ENCODE data around the gene RABAC1.
"Not testable (repeated sequence)": the region's sequence is repeated elsewhere in the genome, so short reads cannot be mapped to it uniquely, and the experiment has no call there.

Gene RABAC1

DNA sequence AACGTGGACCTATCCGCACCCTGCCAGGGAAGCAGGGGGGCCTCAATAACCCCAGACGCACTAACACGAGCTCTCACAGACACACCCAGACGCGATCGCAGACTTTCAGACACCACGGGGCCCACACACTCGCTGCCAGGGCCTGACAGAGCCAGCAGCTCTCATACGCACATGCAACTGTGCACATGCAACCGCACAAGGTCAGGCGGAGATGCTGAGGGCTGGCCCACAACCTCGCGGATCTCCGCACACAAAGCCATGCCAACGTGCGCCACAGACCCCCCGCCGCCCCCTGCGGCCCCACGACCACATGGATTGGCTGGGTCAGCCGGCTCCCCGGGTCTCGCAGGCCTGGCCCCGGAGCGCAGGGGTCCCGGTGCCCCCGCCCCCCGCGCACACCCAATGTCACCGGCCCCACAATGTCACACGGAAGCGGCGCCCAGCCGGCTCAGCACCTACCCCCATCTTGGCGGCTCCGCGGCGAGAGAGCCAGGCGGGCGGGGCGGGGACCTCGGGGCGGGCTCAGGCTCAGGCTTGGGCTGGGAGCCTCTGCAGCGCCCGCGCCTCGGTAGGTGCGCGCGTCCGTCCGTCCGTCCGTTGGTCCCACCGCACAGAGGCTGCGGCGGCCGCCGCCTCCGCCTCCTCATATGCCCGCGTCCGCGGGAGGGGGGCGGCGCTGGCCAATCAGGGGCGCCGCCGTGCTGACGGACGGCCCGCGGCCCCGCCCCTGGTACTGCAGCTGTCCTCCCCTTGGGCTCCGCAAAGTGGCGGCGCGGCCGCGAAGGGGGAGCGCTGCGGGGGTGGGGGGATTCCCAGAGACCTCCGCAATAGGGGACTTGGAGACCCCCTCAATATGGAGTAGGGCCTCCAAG lies 34.7 kb upstream of the RABAC1 start, which contains the start of gene ATP1A3:
Gene ATP1A3 (minus strand): TSS at position 619 of the 872 bp plus-strand sequence. CDS start 154 bp downstream, at position 465.
- H3K4me1 ChIP-seq (ENCODE audit: control insufficient read depth in 2 of 2, insufficient read depth in 1 of 2, low read depth in 1 of 2, low read length in 2 of 2): peaks cover 18 to 45% of the 10 kb centered on the region in 2 donors
- no peak within 1 kb of the TSS for H3K4ac ChIP-seq (ENCODE audit: low read length)
- H3K79me1 ChIP-seq (ENCODE audit: low read depth, low read length): no peaks in the 10 kb centered on the region
- no peak within 1 kb of the TSS for H2BK5ac ChIP-seq (ENCODE audit: low read length)
- H2BK120ac ChIP-seq (ENCODE audit: low read depth, low read length): peak within 1 kb of the TSS; percentile 17
- H4K91ac ChIP-seq (ENCODE audit: low read depth, low read length, poor library complexity): no peak within 1 kb of the TSS
- no CpG with 5 or more reads among the region's 84 CpGs for WGBS, 2 donors (ENCODE audit: extremely low coverage in 2 of 2, insufficient read length in 2 of 2, insufficient replicate concordance in 1 of 2)
- H3K27me3 ChIP-seq (ENCODE audit: control insufficient read depth in 3 of 3, insufficient read depth in 3 of 3, low read depth in 1 of 3, low read length in 3 of 3): peaks cover 6 to 44% (median 19%) of the 10 kb centered on the region in 3 experiments
- peak; percentile 65 for DNase-seq (ENCODE audit: low spot score)
- H4K8ac ChIP-seq (ENCODE audit: low read depth, low read length): peak within 1 kb of the TSS; percentile 43
- peak within 1 kb of the TSS; percentile 78 for H3K18ac ChIP-seq (ENCODE audit: low read length)
- H3K36me3 ChIP-seq (replicated peaks in 1 of 2; ENCODE audit: control insufficient read depth in 2 of 2, insufficient read depth in 2 of 2, low read length in 2 of 2): no peaks in the 10 kb centered on the region
- peak within 1 kb of the TSS; percentile 94 for H3K14ac ChIP-seq (ENCODE audit: low read length)
- no peak within 1 kb of the TSS for H2BK12ac ChIP-seq (ENCODE audit: low read length)
- H2BK15ac ChIP-seq (ENCODE audit: low read length): peak within 1 kb of the TSS; percentile 67
- peak within 1 kb of the TSS; percentile 55 to 81 for H3K4me3 ChIP-seq (ENCODE audit: low read length in 2 of 2)
- H3K23ac ChIP-seq (ENCODE audit: low read depth, low read length, poor library complexity): peak within 1 kb of the TSS; percentile 98
- H3K9ac ChIP-seq (ENCODE audit: low read depth, low read length, poor library complexity): peak within 1 kb of the TSS; percentile 90
- H2AFZ ChIP-seq (ENCODE audit: low read length): peak within 1 kb of the TSS; percentile 93
- H2AK5ac ChIP-seq (ENCODE audit: low read depth, low read length): peak within 1 kb of the TSS; percentile 89
- H3K27ac ChIP-seq (replicated peaks; ENCODE audit: low read length): no peak within 1 kb of the TSS
- no peaks in the 10 kb centered on the region for H3K9me3 ChIP-seq (replicated peaks in 1 of 2; ENCODE audit: control insufficient read depth in 2 of 2, insufficient read depth in 1 of 2, low read depth in 1 of 2, low read length in 2 of 2)
- H3K4me2 ChIP-seq (ENCODE audit: insufficient read depth, low read length, poor library complexity, severe bottlenecking): peak within 1 kb of the TSS; percentile 99

DNA sequence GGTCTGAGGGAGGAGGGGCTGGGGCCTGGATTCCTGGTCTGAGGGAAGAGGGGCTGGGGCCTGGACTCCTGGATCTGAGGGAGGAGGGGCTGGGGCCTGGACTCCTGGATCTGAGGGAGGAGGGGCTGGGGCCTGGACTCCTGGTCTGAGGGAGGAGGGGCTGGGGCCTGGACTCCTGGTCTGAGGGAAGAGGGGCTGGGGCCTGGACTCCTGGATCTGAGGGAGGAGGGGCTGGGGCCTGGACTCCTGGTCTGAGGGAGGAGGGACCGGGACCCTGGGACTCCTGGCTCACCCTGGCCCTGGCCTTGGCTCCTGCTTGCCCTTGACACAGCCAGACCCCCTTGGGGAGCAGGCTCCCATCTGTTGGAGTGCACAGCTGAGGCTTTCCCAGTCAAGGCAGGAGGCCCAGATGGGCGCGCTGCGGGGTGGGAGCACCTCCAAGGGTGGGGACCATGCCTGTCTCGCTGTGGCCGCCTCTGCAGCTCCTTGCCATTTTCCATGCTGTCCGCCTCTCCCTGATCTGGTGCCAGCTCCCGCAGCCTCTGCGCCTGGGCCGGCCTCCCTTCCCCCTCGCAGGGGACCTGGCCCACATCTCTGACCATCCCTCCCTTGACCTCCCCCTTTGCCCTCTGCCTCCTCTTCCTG lies 32.9 kb upstream of the RABAC1 start:
- Histone ChIP-seq H3K18ac (ENCODE audit: low read length) (peak overlapping the region; percentile 57), H3K4me1 (ENCODE audit: control insufficient read depth in 2 of 2, insufficient read depth in 1 of 2, low read depth in 1 of 2, low read length in 2 of 2) (peaks cover 13 to 35% of the 10 kb centered on the region in 2 donors), H3K27me3 (ENCODE audit: control insufficient read depth in 3 of 3, insufficient read depth in 3 of 3, low read depth in 1 of 3, low read length in 3 of 3) (peaks cover 0 to 31% (median 12%) of the 10 kb centered on the region in 3 experiments)
- H3K4ac ChIP-seq (ENCODE audit: low read length); H3K14ac ChIP-seq (ENCODE audit: low read length); H3K9me3 ChIP-seq (replicated peaks in 1 of 2; ENCODE audit: control insufficient read depth in 2 of 2, insufficient read depth in 1 of 2, low read depth in 1 of 2, low read length in 2 of 2); H3K27ac ChIP-seq (replicated peaks; ENCODE audit: low read length); H3K4me3 ChIP-seq (ENCODE audit: low read length in 2 of 2); H2BK5ac ChIP-seq (ENCODE audit: low read length); H4K91ac ChIP-seq (ENCODE audit: low read depth, low read length, poor library complexity); H2AK5ac ChIP-seq (ENCODE audit: low read depth, low read length); H2BK12ac ChIP-seq (ENCODE audit: low read length); H3K36me3 ChIP-seq (replicated peaks in 1 of 2; ENCODE audit: control insufficient read depth in 2 of 2, insufficient read depth in 2 of 2, low read length in 2 of 2); H2BK15ac ChIP-seq (ENCODE audit: low read length); H3K23ac ChIP-seq (ENCODE audit: low read depth, low read length, poor library complexity); H4K8ac ChIP-seq (ENCODE audit: low read depth, low read length); H3K79me1 ChIP-seq (ENCODE audit: low read depth, low read length); H2BK120ac ChIP-seq (ENCODE audit: low read depth, low read length); H3K4me2 ChIP-seq (ENCODE audit: insufficient read depth, low read length, poor library complexity, severe bottlenecking); H2AFZ ChIP-seq (ENCODE audit: low read length); H3K9ac ChIP-seq (ENCODE audit: low read depth, low read length, poor library complexity); DNase-seq (ENCODE audit: low spot score): not testable (repeated sequence)
- WGBS, 2 donors (ENCODE audit: extremely low coverage in 2 of 2, insufficient read length in 2 of 2, insufficient replicate concordance in 1 of 2): no CpG with 5 or more reads among the region's 11 CpGs

DNA sequence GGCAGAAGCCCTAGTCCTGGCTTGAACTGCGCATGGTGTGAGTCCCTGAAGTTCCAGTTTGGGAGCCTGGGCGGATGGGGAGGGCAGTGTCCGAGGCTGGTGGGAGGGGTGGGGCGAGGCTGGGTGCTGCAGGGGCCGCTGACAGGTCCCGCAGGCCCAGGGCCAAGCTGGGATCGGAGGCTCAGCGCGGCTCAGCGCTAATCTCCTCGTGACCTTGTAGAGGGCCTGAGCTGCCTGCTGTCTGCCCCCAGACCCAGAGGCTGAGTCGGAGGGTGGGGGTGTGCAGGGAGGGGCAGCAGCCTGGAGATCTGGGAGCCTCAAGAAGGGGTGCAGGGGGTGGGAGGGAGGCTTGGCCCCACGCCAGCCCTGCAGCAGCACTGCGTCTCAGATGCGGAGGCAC lies 31.9 kb upstream of the RABAC1 start:
- DNase-seq (ENCODE audit: low spot score): no peak
- no peak overlapping the region for H3K4me3 ChIP-seq (ENCODE audit: low read length in 2 of 2)
- H2AK5ac ChIP-seq (ENCODE audit: low read depth, low read length): no peak overlapping the region
- no peak overlapping the region for H3K18ac ChIP-seq (ENCODE audit: low read length)
- H3K4me1 ChIP-seq (ENCODE audit: control insufficient read depth in 2 of 2, insufficient read depth in 1 of 2, low read depth in 1 of 2, low read length in 2 of 2): peaks cover 10 to 28% of the 10 kb centered on the region in 2 donors
- H3K27ac ChIP-seq (replicated peaks; ENCODE audit: low read length): no peak overlapping the region
- H3K4me2 ChIP-seq (ENCODE audit: insufficient read depth, low read length, poor library complexity, severe bottlenecking): no peak overlapping the region
- no peak overlapping the region for H2BK120ac ChIP-seq (ENCODE audit: low read depth, low read length)
- no peak overlapping the region for H4K91ac ChIP-seq (ENCODE audit: low read depth, low read length, poor library complexity)
- no peaks in the 10 kb centered on the region for H3K9me3 ChIP-seq (replicated peaks in 1 of 2; ENCODE audit: control insufficient read depth in 2 of 2, insufficient read depth in 1 of 2, low read depth in 1 of 2, low read length in 2 of 2)
- no peak overlapping the region for H4K8ac ChIP-seq (ENCODE audit: low read depth, low read length)
- no peak overlapping the region for H3K4ac ChIP-seq (ENCODE audit: low read length)
- no peak overlapping the region for H2BK12ac ChIP-seq (ENCODE audit: low read length)
- no peak overlapping the region for H2BK15ac ChIP-seq (ENCODE audit: low read length)
- H2BK5ac ChIP-seq (ENCODE audit: low read length): no peak overlapping the region
- no peak overlapping the region for H3K23ac ChIP-seq (ENCODE audit: low read depth, low read length, poor library complexity)
- H3K36me3 ChIP-seq (replicated peaks in 1 of 2; ENCODE audit: control insufficient read depth in 2 of 2, insufficient read depth in 2 of 2, low read length in 2 of 2): peaks cover 4 to 7% of the 10 kb centered on the region in 2 donors
- H3K14ac ChIP-seq (ENCODE audit: low read length): no peak overlapping the region
- H3K27me3 ChIP-seq (ENCODE audit: control insufficient read depth in 3 of 3, insufficient read depth in 3 of 3, low read depth in 1 of 3, low read length in 3 of 3): peaks cover 0 to 21% (median 7%) of the 10 kb centered on the region in 3 experiments
- H2AFZ ChIP-seq (ENCODE audit: low read length): no peak overlapping the region
- H3K9ac ChIP-seq (ENCODE audit: low read depth, low read length, poor library complexity): no peak overlapping the region
- WGBS, 2 donors (ENCODE audit: extremely low coverage in 2 of 2, insufficient read length in 2 of 2, insufficient replicate concordance in 1 of 2): no CpG with 5 or more reads among the region's 15 CpGs
- H3K79me1 ChIP-seq (ENCODE audit: low read depth, low read length): no peaks in the 10 kb centered on the region

DNA sequence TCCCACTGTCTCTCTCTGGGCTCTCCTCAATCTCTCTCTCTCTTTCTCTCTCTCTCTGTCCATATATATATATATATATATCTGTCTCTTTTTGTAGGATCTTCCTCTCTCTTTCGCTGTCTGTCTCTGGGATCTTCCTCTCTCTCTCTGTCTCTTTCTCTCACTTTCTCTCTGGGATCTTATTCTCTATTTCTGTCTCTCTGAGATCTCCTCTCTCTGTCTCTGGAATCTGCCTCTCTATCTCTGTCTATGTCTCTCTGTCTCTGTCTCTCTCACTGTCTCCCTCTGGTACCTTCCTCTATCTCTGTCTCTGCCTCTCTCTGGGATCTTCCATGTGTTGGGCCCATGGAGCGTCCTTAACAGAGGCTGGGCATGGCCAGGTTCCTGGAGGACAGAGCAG lies 31.5 kb upstream of the RABAC1 start:
- Histone ChIP-seq H2BK15ac (ENCODE audit: low read length) (no peak overlapping the region), H4K8ac (ENCODE audit: low read depth, low read length) (no peak overlapping the region), H2BK120ac (ENCODE audit: low read depth, low read length) (no peak overlapping the region), H3K4me1 (ENCODE audit: control insufficient read depth in 2 of 2, insufficient read depth in 1 of 2, low read depth in 1 of 2, low read length in 2 of 2) (peaks cover 7 to 25% of the 10 kb centered on the region in 2 donors), H3K27ac (replicated peaks; ENCODE audit: low read length) (no peak overlapping the region), H2BK12ac (ENCODE audit: low read length) (no peak overlapping the region), H3K14ac (ENCODE audit: low read length) (no peak overlapping the region), H3K4ac (ENCODE audit: low read length) (no peak overlapping the region), H3K79me1 (ENCODE audit: low read depth, low read length) (no peaks in the 10 kb centered on the region), H2BK5ac (ENCODE audit: low read length) (no peak overlapping the region), H3K23ac (ENCODE audit: low read depth, low read length, poor library complexity) (no peak overlapping the region), H3K4me2 (ENCODE audit: insufficient read depth, low read length, poor library complexity, severe bottlenecking) (no peak overlapping the region), H3K9ac (ENCODE audit: low read depth, low read length, poor library complexity) (no peak overlapping the region), H3K9me3 (replicated peaks in 1 of 2; ENCODE audit: control insufficient read depth in 2 of 2, insufficient read depth in 1 of 2, low read depth in 1 of 2, low read length in 2 of 2) (no peaks in the 10 kb centered on the region), H3K27me3 (ENCODE audit: control insufficient read depth in 3 of 3, insufficient read depth in 3 of 3, low read depth in 1 of 3, low read length in 3 of 3) (peaks cover 0 to 17% (median 7%) of the 10 kb centered on the region in 3 experiments), H2AK5ac (ENCODE audit: low read depth, low read length) (no peak overlapping the region), H3K18ac (ENCODE audit: low read length) (no peak overlapping the region), H2AFZ (ENCODE audit: low read length) (no peak overlapping the region), H3K36me3 (replicated peaks in 1 of 2; ENCODE audit: control insufficient read depth in 2 of 2, insufficient read depth in 2 of 2, low read length in 2 of 2) (peaks cover 4 to 7% of the 10 kb centered on the region in 2 donors), H4K91ac (ENCODE audit: low read depth, low read length, poor library complexity) (no peak overlapping the region), H3K4me3 (ENCODE audit: low read length in 2 of 2) (no peak overlapping the region)
- no peak for DNase-seq (ENCODE audit: low spot score)
- WGBS, 2 donors (ENCODE audit: extremely low coverage in 2 of 2, insufficient read length in 2 of 2, insufficient replicate concordance in 1 of 2): no CpG with 5 or more reads among the region's 2 CpGs
